Esophagus muscularis mucosa (tissue), 3 donors: ENCODE data around the gene MICAL3.

Experiments
- POLR2A ChIP-seq: fragments of 450-650 bp; IDR thresholded peaks from one replicate; pipeline ENCODE4 v1.6.1; 2017; ENCODE audit warnings: antibody characterized with exemption, moderate library complexity, mild to moderate bottlenecking, low read depth
- TF ChIP-seq, protein P1 (sequence below), 3 experiments: fragments of 200-600 bp in 2 of 3; fragments of 450-650 bp in 1 of 3; sonication (generic) in 2 of 3; IDR thresholded peaks; one replicate each; pipeline ENCODE4 v1.5.1; 2017 to 2019; ENCODE audit warnings: antibody characterized with exemption in 3 of 3, mild to moderate bottlenecking in 2 of 3, moderate library complexity in 1 of 3

DNA sequence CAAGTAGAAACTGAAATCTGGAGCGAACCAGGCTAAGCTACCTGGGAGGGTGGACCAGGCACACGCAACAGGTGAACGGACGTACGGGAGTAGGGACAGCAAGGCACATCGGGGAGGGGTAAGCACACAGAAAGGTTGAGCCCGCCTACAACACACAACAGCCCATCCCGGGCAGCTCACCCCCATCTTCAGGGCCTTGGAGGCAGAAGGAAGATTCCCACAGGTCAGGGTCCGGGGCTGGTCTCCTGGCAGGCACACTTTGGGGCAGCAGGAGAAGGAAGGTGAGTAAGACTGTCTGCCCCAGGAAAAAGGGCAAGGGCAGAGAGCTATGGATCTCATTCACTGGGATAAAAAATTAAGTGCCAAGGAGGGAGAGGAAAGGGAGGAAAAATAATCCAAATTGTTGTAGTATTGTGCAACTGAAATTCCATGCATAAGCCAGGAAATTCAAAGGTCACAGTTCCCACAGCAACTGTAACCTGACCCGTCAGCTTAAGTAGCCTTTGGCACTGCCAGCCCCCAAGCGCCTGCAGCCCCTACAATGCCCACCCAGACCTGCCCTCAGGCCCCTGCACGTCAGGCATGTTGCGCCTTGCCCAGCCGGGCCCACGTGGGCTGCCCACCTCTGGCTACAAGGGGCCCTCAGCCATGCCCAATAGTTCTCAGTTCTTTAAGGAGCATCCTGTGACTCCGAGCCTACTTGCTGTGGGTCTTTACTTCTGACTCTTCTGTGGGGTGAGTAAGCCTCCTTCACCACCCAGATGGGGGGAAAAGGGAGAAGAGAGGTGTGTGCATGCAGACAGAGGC, 51.8 kb downstream of the MICAL3 start:
- TF ChIP-seq POLR2A, result no peak
- TF ChIP-seq, protein P1, sequence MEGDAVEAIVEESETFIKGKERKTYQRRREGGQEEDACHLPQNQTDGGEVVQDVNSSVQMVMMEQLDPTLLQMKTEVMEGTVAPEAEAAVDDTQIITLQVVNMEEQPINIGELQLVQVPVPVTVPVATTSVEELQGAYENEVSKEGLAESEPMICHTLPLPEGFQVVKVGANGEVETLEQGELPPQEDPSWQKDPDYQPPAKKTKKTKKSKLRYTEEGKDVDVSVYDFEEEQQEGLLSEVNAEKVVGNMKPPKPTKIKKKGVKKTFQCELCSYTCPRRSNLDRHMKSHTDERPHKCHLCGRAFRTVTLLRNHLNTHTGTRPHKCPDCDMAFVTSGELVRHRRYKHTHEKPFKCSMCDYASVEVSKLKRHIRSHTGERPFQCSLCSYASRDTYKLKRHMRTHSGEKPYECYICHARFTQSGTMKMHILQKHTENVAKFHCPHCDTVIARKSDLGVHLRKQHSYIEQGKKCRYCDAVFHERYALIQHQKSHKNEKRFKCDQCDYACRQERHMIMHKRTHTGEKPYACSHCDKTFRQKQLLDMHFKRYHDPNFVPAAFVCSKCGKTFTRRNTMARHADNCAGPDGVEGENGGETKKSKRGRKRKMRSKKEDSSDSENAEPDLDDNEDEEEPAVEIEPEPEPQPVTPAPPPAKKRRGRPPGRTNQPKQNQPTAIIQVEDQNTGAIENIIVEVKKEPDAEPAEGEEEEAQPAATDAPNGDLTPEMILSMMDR (IDR thresholded peaks at IDR 0.05), result no peak
